BLaER1 treated with 17β-estradiol and CSF1 and Interleukin-3, amounts not matched to agents 10 nM and 100 nM (cell line): Measurements from ENCODE around the gene YBX3.

Experiments used
- H3K27ac ChIP-seq, 11 experiments: shearing (Covaris generic); formaldehyde crosslinking; 2 replicates each; pipeline ENCODE4 v1.8.1; 2022
- H3K27me3 ChIP-seq, 11 experiments: shearing (Covaris generic); formaldehyde crosslinking; 2 replicates each; pipeline ENCODE4 v1.8.1; 2022
- H3K36me3 ChIP-seq, 11 experiments: shearing (Covaris generic); formaldehyde crosslinking; 2 replicates each; pipeline ENCODE4 v1.8.1; 2022
- H3K4me1 ChIP-seq, 10 experiments: shearing (Covaris generic); formaldehyde crosslinking; 2 replicates each; pipeline ENCODE4 v1.8.1; 2022
- H3K4me2 ChIP-seq, 11 experiments: shearing (Covaris generic); formaldehyde crosslinking; 2 replicates each; pipeline ENCODE4 v1.8.1; 2022
- H3K4me3 ChIP-seq, 10 experiments: shearing (Covaris generic); formaldehyde crosslinking; 2 replicates each; pipeline ENCODE4 v1.8.1; 2022
- H3K9ac ChIP-seq, 11 experiments: shearing (Covaris generic); formaldehyde crosslinking; 2 replicates each; pipeline ENCODE4 v1.8.1; 2022
- H3K9me3 ChIP-seq, 11 experiments: shearing (Covaris generic); formaldehyde crosslinking; replicated peaks in 1 of 11; 2 replicates each; pipeline ENCODE4 v1.8.1; 2022
- H4K20me1 ChIP-seq, 11 experiments: shearing (Covaris generic); formaldehyde crosslinking; 2 replicates each; pipeline ENCODE4 v1.8.1; 2022
- Cebpa-rat ChIP-seq, 11 experiments: shearing (Covaris generic); IDR thresholded peaks; 2 replicates each; pipeline ENCODE4 v1.8.1; 2022

Gene YBX3

DNA sequence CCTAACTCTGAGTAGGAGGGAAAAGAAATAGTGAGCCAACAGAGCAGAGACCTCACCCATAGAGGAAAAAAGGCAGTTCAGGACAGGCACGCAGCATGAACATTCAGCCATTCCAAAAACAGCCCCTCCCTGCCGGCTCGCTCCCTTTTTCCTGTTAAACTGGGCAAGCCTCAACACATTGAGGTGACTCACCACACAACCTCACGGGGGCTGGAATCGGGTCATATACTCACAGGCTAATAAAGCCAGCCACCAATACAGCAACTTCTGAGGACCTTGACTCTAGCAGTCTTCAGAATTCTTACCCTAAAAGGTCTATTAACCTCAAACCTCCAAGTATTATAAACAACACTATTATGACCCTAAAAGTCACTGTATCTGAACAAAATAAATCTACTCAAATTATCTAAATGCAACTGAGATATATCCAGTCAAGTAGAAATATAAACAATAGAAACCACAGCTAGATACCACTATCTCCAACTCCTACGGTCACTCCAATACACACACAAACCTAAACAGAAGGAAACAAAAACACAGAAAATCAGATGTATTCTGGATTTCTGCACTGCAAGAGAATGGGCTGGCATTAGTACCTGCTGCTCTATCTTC, 6.3 kb downstream of the YBX3 start:
- peaks cover 60 to 80% (median 72%) of the 10 kb centered on the region in 11 experiments for H3K36me3 ChIP-seq
- H3K4me1 ChIP-seq: peaks cover 34 to 53% (median 46%) of the 10 kb centered on the region in 10 experiments
- H3K4me3 ChIP-seq: no peak overlapping the region

DNA sequence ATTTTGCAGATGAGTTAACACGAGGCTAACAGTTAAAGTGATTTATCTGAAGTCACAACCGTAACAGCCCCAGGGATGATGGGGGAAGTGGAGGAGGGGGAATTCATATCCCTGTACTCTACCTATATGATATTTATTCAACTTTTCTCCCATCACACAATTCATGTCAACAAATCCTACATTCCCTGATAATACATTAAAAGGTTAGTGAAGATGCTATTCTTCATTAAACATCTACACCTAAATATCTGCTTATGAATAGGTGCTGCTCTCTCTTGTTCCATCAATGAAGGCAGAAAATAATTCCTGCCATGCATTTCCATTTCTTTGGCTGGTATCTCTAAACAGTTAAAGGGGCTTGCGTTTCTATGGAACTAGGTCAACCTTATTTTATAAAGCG, 6.8 kb downstream of the YBX3 start:
- Histone ChIP-seq H3K9ac (no peak overlapping the region), H3K27me3 (no peaks in the 10 kb centered on the region), H3K4me1 (peaks cover 30 to 49% (median 45%) of the 10 kb centered on the region in 10 experiments), H3K4me3 (no peak overlapping the region), H3K4me2 (no peak overlapping the region), H3K27ac (no peak overlapping the region), H3K36me3 (peaks cover 66 to 85% (median 77%) of the 10 kb centered on the region in 11 experiments), H3K9me3 (no peaks in the 10 kb centered on the region), H4K20me1 (peaks cover 46 to 100% (median 84%) of the 10 kb centered on the region in 11 experiments)
- TF ChIP-seq Cebpa-rat (IDR thresholded peaks at IDR 0.05): no peak

More for the DNA sequence above, 6.3 kb downstream of the YBX3 start:
- H3K27ac ChIP-seq: no peak overlapping the region
- H3K27me3 ChIP-seq: no peaks in the 10 kb centered on the region
- H3K9ac ChIP-seq: no peak overlapping the region
- H4K20me1 ChIP-seq: peaks cover 47 to 100% (median 88%) of the 10 kb centered on the region in 11 experiments
- H3K4me2 ChIP-seq: peak overlapping the region in 4 of 11 experiments; percentile 7 to 96 (median 56); a peak in 6 of 22 replicates
- TF ChIP-seq Cebpa-rat (IDR thresholded peaks at IDR 0.05): no peak
- no peaks in the 10 kb centered on the region for H3K9me3 ChIP-seq

DNA sequence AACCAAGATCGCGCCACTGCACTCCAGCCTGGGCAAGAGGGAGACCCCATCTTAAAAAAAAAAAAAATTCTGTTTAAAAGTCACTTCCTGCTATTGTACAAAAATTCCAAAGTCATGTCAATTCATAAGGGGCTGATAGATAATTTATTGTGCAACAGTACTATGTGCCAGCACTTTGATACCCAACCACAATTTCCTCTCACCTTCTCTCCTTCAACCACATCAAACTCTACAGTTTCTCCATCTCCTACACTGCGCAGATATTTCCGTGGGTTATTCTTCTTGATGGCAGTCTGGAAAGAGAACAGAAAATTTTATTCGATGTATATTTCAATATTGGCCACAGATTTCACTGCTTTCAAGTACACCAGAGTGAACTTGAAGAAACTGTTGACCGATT, 7.6 kb downstream of the YBX3 start:
- H3K27me3 ChIP-seq: no peaks in the 10 kb centered on the region
- peaks cover 73 to 93% (median 85%) of the 10 kb centered on the region in 11 experiments for H3K36me3 ChIP-seq
- peaks cover 39 to 100% (median 77%) of the 10 kb centered on the region in 11 experiments for H4K20me1 ChIP-seq
- H3K4me1 ChIP-seq: peaks cover 22 to 42% (median 38%) of the 10 kb centered on the region in 10 experiments
- TF ChIP-seq Cebpa-rat (IDR thresholded peaks at IDR 0.05): no peak
- no peak overlapping the region for H3K9ac ChIP-seq
- no peak overlapping the region for H3K27ac ChIP-seq
- H3K9me3 ChIP-seq: peaks cover 0 to under 1% (median 0%) of the 10 kb centered on the region in 11 experiments; a peak in 1 of 22 replicates
- no peak overlapping the region for H3K4me3 ChIP-seq
- H3K4me2 ChIP-seq: no peak overlapping the region

DNA sequence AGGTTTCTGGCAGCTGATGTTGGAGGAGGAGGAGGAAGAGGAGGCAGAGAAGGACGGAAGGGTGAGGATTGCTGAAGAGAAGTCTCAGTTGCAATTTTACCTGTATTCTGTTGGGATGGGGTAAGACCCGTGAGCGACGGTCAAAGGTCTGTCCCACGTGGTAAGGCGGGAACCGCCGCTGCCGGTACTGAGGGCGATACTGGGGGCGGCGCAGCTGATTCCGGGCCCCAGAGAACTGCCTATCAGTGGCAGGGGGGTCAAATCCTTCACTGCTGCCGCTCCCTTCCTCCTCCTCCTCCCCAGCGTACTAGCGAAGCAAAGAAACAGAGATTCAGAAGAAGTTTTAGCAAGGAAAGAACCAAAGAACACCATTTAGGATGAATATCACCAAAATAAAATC, 13.3 kb downstream of the YBX3 start:
- Histone ChIP-seq H3K36me3 (peaks cover 97 to 100% (median 99%) of the 10 kb centered on the region in 11 experiments), H3K9me3 (peaks cover 0 to 4% (median 0%) of the 10 kb centered on the region in 11 experiments; a peak in 1 of 22 replicates), H3K27ac (peak overlapping the region in 8 of 11 experiments; percentile 4 to 57 (median 30); a peak in 10 of 22 replicates), H3K27me3 (no peaks in the 10 kb centered on the region), H4K20me1 (peaks cover 0 to 100% (median 42%) of the 10 kb centered on the region in 11 experiments; a peak in 14 of 22 replicates), H3K9ac (peak overlapping the region in 5 of 11 experiments; percentile 2 to 34 (median 22); a peak in 2 of 22 replicates), H3K4me1 (peaks cover 6 to 32% (median 22%) of the 10 kb centered on the region in 10 experiments; a peak in 19 of 20 replicates), H3K4me2 (peak overlapping the region; percentile 10 to 74 (median 61); a peak in 18 of 22 replicates), H3K4me3 (peak overlapping the region in 2 of 10 experiments; percentile 3 to 27; a peak in 1 of 20 replicates)
- no peak for TF ChIP-seq Cebpa-rat (IDR thresholded peaks at IDR 0.05)

DNA sequence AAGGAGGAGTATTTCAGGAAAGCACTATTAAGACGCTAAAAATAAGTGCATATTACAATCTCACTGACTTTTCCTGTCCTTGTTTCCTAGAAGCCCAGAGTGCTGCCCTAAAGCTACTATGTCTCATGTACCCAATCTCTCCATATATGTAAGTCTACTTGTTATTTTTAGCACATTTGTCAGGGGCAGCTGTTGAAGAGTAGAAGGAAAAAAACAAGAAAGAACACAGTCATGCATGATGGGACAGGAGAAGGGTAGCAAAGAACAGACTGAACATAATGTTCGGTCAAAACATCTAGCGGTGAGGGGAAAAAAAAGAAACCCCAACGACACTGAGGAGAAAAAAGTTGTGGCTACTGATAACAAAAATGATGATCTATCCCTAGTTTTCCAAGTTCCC, 14.3 kb downstream of the YBX3 start:
- peaks cover 0 to 100% (median 42%) of the 10 kb centered on the region in 11 experiments; a peak in 14 of 22 replicates for H4K20me1 ChIP-seq
- H3K9ac ChIP-seq: peak overlapping the region in 3 of 11 experiments; percentile 21 to 34 (median 24); a peak in 4 of 22 replicates
- H3K27me3 ChIP-seq: no peaks in the 10 kb centered on the region
- H3K4me2 ChIP-seq: peak overlapping the region in 8 of 11 experiments; percentile 13 to 74 (median 66); a peak in 16 of 22 replicates
- H3K4me1 ChIP-seq: peaks cover 6 to 32% (median 22%) of the 10 kb centered on the region in 10 experiments; a peak in 19 of 20 replicates
- H3K36me3 ChIP-seq: peaks cover 97 to 100% (median 99%) of the 10 kb centered on the region in 11 experiments
- H3K4me3 ChIP-seq: peak overlapping the region in 1 of 10 experiments; percentile 3; a peak in 1 of 20 replicates
- peak overlapping the region in 7 of 11 experiments; percentile 1 to 57 (median 33); a peak in 10 of 22 replicates for H3K27ac ChIP-seq
- peaks cover 0 to 4% (median 0%) of the 10 kb centered on the region in 11 experiments; a peak in 1 of 22 replicates for H3K9me3 ChIP-seq
- TF ChIP-seq Cebpa-rat (IDR thresholded peaks at IDR 0.05): no peak

DNA sequence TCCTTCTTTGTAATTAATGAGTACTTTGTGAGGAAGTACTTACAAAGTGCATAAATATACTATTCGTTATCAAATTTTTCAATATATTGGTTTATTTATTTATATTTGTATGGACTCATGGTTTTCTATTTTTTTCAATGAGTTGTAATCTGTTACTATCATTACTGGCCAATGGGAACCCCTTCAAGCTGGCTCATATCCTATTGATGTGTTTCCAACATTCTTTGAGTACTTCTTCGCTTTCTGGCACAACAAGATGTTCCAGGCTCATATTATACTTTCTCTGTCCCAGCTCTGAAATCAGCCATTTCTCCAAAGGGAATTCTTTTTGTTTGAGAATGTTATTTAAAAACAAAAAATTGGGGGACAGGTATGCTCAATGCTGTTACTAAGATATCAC, 17.5 kb downstream of the YBX3 start:
- H3K4me3 ChIP-seq: no peak overlapping the region
- H3K9ac ChIP-seq: no peak overlapping the region
- TF ChIP-seq Cebpa-rat (IDR thresholded peaks at IDR 0.05): no peak
- no peaks in the 10 kb centered on the region for H3K27me3 ChIP-seq
- no peak overlapping the region for H3K4me2 ChIP-seq
- peaks cover 98 to 100% (median 99%) of the 10 kb centered on the region in 11 experiments for H3K36me3 ChIP-seq
- peaks cover 6 to 32% (median 22%) of the 10 kb centered on the region in 10 experiments; a peak in 19 of 20 replicates for H3K4me1 ChIP-seq
- H4K20me1 ChIP-seq: peaks cover 0 to 100% (median 32%) of the 10 kb centered on the region in 11 experiments; a peak in 12 of 22 replicates
- peaks cover 0 to 4% (median 0%) of the 10 kb centered on the region in 11 experiments; a peak in 1 of 22 replicates for H3K9me3 ChIP-seq
- H3K27ac ChIP-seq: no peak overlapping the region

DNA sequence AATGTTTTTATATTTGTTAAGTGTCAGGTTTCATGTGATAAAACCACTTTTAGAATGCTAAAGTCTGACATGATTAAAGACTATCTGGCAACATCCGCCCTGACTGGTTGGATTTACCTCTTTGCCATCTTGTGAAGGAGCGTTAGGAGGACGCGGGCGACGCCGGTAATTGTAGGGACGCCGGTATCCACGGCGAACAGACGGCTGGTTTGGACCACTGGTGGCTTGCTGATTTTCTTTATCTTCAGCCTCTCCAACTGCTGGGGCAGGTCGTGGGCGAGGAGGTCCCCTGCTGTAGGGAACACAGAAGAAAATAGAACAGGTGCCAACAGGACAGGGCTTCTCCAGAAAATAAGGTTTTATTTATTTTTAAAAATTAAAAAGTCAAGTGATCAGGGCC, 21.3 kb downstream of the YBX3 start:
- Histone ChIP-seq H3K27ac (no peak overlapping the region), H3K9me3 (no peaks in the 10 kb centered on the region), H3K9ac (no peak overlapping the region), H3K4me3 (no peak overlapping the region), H3K36me3 (peaks cover 96 to 100% (median 99%) of the 10 kb centered on the region in 11 experiments), H3K27me3 (no peaks in the 10 kb centered on the region), H4K20me1 (peaks cover 0 to 100% (median 14%) of the 10 kb centered on the region in 11 experiments; a peak in 15 of 22 replicates), H3K4me2 (no peak overlapping the region), H3K4me1 (peaks cover 0 to 8% (median 0%) of the 10 kb centered on the region in 10 experiments; a peak in 1 of 20 replicates)
- no peak for TF ChIP-seq Cebpa-rat (IDR thresholded peaks at IDR 0.05)

DNA sequence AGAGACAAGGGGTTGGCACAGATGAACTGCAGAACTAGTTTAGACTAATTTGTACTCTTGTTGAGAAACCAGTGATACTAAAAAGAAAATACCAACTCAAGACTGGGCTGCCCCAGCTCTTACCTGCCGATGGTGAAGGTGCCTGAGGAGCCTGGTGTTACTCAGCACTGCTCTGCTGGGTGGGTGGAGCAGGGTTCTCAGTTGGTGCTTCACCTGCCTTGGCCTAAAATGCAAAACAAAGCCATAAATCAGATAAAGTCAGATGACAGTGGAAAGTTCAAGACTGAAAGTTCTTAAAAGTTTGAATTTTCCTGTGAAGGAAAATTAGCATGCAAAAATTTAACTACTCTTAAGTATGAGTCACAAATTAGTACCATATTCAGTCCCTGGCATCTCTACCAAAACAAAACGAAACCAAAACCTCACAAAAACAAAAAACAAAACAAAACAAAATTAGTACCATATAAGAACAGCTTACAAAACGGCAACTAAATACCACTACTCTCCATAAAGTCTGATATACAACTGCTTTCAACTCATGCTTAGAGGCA, 21.9 kb downstream of the YBX3 start:
- peaks cover 94 to 100% (median 99%) of the 10 kb centered on the region in 11 experiments for H3K36me3 ChIP-seq
- no peak overlapping the region for H3K4me2 ChIP-seq
- no peak overlapping the region for H3K9ac ChIP-seq
- no peaks in the 10 kb centered on the region for H3K9me3 ChIP-seq
- no peak overlapping the region for H3K4me3 ChIP-seq
- no peak for TF ChIP-seq Cebpa-rat (IDR thresholded peaks at IDR 0.05)
- no peaks in the 10 kb centered on the region for H3K27me3 ChIP-seq
- H4K20me1 ChIP-seq: peaks cover 0 to 100% (median 14%) of the 10 kb centered on the region in 11 experiments; a peak in 15 of 22 replicates
- no peak overlapping the region for H3K27ac ChIP-seq
- peaks cover 0 to 8% (median 0%) of the 10 kb centered on the region in 10 experiments; a peak in 1 of 20 replicates for H3K4me1 ChIP-seq

DNA sequence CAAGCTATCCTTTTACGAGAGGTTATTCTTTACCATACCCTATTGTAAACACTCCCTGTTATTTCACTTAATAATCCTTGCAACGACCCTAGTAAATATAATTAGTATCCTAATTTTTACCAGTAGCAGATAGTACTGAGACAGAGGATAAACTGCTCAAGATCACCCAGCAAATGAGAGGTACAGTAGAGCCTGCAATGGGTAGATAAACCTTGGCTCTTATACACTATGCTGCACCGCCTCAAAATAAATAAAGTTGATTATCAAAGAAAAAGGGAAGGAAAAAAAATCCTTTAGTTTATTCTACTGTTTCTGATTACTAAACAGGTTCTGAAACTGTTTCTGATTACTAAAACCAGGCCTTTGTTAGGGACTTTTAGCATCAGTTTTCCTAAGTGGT, 22.5 kb downstream of the YBX3 start:
- no peak overlapping the region for H3K9ac ChIP-seq
- H3K4me2 ChIP-seq: no peak overlapping the region
- H3K27ac ChIP-seq: no peak overlapping the region
- TF ChIP-seq Cebpa-rat (IDR thresholded peaks at IDR 0.05): no peak
- H3K4me1 ChIP-seq: peaks cover 0 to 8% (median 0%) of the 10 kb centered on the region in 10 experiments; a peak in 1 of 20 replicates
- peaks cover 94 to 100% (median 99%) of the 10 kb centered on the region in 11 experiments for H3K36me3 ChIP-seq
- no peaks in the 10 kb centered on the region for H3K9me3 ChIP-seq
- no peaks in the 10 kb centered on the region for H3K27me3 ChIP-seq
- H4K20me1 ChIP-seq: peaks cover 0 to 95% (median 14%) of the 10 kb centered on the region in 11 experiments; a peak in 15 of 22 replicates
- H3K4me3 ChIP-seq: no peak overlapping the region
